ENCODE results near the gene VILL.
"Not testable (repeated sequence)": the region's sequence is repeated elsewhere in the genome, so short reads cannot be mapped to it uniquely, and the experiment has no call there.

- not testable (repeated sequence) for TF ChIP-seq POLR2A (IDR thresholded peaks at IDR 0.05)
- TF ChIP-seq, protein P1, sequence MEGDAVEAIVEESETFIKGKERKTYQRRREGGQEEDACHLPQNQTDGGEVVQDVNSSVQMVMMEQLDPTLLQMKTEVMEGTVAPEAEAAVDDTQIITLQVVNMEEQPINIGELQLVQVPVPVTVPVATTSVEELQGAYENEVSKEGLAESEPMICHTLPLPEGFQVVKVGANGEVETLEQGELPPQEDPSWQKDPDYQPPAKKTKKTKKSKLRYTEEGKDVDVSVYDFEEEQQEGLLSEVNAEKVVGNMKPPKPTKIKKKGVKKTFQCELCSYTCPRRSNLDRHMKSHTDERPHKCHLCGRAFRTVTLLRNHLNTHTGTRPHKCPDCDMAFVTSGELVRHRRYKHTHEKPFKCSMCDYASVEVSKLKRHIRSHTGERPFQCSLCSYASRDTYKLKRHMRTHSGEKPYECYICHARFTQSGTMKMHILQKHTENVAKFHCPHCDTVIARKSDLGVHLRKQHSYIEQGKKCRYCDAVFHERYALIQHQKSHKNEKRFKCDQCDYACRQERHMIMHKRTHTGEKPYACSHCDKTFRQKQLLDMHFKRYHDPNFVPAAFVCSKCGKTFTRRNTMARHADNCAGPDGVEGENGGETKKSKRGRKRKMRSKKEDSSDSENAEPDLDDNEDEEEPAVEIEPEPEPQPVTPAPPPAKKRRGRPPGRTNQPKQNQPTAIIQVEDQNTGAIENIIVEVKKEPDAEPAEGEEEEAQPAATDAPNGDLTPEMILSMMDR (IDR thresholded peaks at IDR 0.05), result not testable (repeated sequence)
Observed at GRCh38 chr3:38034335-38034734, 43.7 kb downstream of the VILL start.
